ENCODE results near the gene CXXC5. TPM values are rescaled to one million over a fixed set of nuclear protein-coding genes. Genes with fewer than 3 reads are reported as not detected.
A peak's percentile ranks its signal among the peaks of the same experiment; 100 is the strongest.

CXXC5 gene
- total and polyA plus RNA-seq, 2 donors (not counting 1 experiment from before 2014, with no cell fraction given) = 18.6 to 43.9 TPM

DNA sequence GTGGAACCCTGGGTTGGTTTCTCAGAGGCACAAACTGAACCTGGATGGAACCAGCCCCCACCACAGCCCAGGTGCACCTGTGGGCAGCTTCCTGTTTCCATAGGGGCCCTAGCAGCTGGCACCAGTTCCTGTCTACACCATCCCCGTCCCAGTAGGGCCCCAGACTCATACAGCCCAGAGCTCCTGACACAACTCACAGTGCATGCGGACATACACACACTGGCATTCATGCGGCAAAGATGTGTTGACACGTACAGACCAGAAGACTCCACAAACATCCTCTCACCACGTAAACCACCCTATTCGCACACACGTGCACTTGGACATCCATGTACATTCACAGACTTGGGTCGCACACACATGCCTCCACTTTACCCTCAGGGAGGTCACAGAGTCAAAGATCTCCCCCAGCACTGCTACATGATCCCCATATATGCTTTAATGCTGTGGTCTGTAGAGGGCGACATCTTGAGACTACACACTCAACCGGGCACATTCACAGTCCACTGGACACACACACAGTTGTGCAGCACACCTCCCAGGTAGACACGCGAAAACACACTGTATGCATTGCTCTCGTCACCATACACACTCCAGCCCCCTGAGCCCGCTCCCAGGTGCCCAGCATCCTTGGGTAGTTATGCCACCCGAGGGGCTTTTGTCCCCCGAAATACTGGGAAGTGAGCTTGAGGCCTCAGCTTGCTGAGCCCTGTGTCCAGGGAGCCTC is 22.4 kb downstream of the CXXC5 start:
- H3K79me2 ChIP-seq (ENCODE audit: control insufficient read depth, insufficient read depth, low read length) = peaks cover 12% of the 10 kb centered on the region
- no peaks in the 10 kb centered on the region for H3K9me3 ChIP-seq (ENCODE audit: control insufficient read depth, insufficient read depth, low read depth, low read length)
- no peaks in the 10 kb centered on the region for H3K36me3 ChIP-seq (ENCODE audit: control insufficient read depth, insufficient read depth, low read length)
- no peak overlapping the region for H3K9ac ChIP-seq (ENCODE audit: insufficient read depth, low read length)
- H3K27me3 ChIP-seq (ENCODE audit: control insufficient read depth, insufficient read depth, low read length) = no peaks in the 10 kb centered on the region
- H3K4me2 ChIP-seq (ENCODE audit: extremely low read depth, insufficient read depth, low read length) = no peak overlapping the region
- TF ChIP-seq, protein P1, sequence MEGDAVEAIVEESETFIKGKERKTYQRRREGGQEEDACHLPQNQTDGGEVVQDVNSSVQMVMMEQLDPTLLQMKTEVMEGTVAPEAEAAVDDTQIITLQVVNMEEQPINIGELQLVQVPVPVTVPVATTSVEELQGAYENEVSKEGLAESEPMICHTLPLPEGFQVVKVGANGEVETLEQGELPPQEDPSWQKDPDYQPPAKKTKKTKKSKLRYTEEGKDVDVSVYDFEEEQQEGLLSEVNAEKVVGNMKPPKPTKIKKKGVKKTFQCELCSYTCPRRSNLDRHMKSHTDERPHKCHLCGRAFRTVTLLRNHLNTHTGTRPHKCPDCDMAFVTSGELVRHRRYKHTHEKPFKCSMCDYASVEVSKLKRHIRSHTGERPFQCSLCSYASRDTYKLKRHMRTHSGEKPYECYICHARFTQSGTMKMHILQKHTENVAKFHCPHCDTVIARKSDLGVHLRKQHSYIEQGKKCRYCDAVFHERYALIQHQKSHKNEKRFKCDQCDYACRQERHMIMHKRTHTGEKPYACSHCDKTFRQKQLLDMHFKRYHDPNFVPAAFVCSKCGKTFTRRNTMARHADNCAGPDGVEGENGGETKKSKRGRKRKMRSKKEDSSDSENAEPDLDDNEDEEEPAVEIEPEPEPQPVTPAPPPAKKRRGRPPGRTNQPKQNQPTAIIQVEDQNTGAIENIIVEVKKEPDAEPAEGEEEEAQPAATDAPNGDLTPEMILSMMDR (conservative IDR thresholded peaks at IDR 0.05 in 1 of 2, IDR thresholded peaks at IDR 0.05 in 1 of 2; ENCODE audit: low read depth in 1 of 2, low read length in 2 of 2) = peak; percentile 8 to 32
- no peak for TF ChIP-seq EZH2 (IDR thresholded peaks at IDR 0.05; ENCODE audit: low read length, missing control alignments)
- no peak overlapping the region for H3K27ac ChIP-seq (ENCODE audit: insufficient read depth, low read length)
- H4K20me1 ChIP-seq (ENCODE audit: control insufficient read depth, extremely low read depth, insufficient read depth, low read length) = no peaks in the 10 kb centered on the region
- no peak overlapping the region for H2AFZ ChIP-seq (ENCODE audit: low read length)
- peaks cover 17% of the 10 kb centered on the region for H3K4me1 ChIP-seq (ENCODE audit: control insufficient read depth, extremely low read depth, insufficient read depth, low read length)
- peak in 1 of 2 donors; percentile 73 for DNase-seq (ENCODE audit: low read depth in 2 of 2)
- H3K4me3 ChIP-seq (replicated peaks in 1 of 4; ENCODE audit: control extremely low read depth in 1 of 4, insufficient read depth in 1 of 4, low read depth in 3 of 4, low read length in 4 of 4) = no peak overlapping the region

DNA sequence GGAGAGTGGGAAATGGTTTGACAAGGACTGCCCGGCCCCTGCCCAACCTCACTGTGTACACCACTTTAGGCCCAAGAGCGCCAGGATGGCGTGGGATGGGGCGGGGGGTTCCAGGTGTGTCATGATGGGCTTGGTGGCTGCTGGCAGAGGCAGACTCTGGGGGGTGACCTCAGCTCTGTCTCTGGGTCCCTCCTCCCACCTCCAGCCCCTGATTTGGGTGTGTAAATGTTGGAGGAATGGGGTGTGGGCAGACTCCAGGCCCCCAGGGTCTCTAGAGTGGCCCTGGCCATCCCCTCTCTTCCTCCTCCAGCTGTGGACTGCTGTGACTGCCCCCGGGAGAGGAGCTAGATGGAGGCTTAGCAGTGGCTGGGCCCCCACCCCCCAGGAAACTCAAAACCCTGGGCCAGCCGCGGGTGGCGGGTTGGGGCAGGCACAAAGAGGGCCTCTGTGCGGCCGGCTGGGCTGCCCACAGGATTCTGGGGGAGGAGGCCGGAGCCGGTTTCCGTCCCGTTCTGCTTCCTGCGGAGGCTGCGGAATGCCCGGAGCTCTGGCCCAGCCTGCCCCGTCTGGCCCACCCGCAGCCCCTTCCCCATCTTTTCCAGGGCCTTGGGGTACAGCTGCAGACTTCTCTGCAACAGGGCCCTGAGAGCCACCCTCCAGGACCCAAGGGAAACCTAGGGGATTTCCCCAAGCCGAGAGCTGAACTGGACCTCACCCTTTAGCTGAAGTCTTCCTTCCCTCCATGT is 23.1 kb downstream of the CXXC5 start:
- Histone ChIP-seq H3K4me1 (ENCODE audit: control insufficient read depth, extremely low read depth, insufficient read depth, low read length) (peaks cover 17% of the 10 kb centered on the region), H3K9ac (ENCODE audit: insufficient read depth, low read length) (no peak overlapping the region), H3K4me3 (replicated peaks in 1 of 4; ENCODE audit: control extremely low read depth in 1 of 4, insufficient read depth in 1 of 4, low read depth in 3 of 4, low read length in 4 of 4) (no peak overlapping the region), H4K20me1 (ENCODE audit: control insufficient read depth, extremely low read depth, insufficient read depth, low read length) (no peaks in the 10 kb centered on the region), H3K9me3 (ENCODE audit: control insufficient read depth, insufficient read depth, low read depth, low read length) (no peaks in the 10 kb centered on the region), H3K27me3 (ENCODE audit: control insufficient read depth, insufficient read depth, low read length) (no peaks in the 10 kb centered on the region), H3K36me3 (ENCODE audit: control insufficient read depth, insufficient read depth, low read length) (no peaks in the 10 kb centered on the region), H3K27ac (ENCODE audit: insufficient read depth, low read length) (no peak overlapping the region), H3K79me2 (ENCODE audit: control insufficient read depth, insufficient read depth, low read length) (peaks cover 12% of the 10 kb centered on the region), H3K4me2 (ENCODE audit: extremely low read depth, insufficient read depth, low read length) (no peak overlapping the region), H2AFZ (ENCODE audit: low read length) (no peak overlapping the region)
- peak in 1 of 2 donors; percentile 71 for DNase-seq (ENCODE audit: low read depth in 2 of 2)
- TF ChIP-seq, protein P1 (conservative IDR thresholded peaks at IDR 0.05 in 1 of 2, IDR thresholded peaks at IDR 0.05 in 1 of 2; ENCODE audit: low read depth in 1 of 2, low read length in 2 of 2) = no peak
- TF ChIP-seq EZH2 (IDR thresholded peaks at IDR 0.05; ENCODE audit: low read length, missing control alignments) = no peak

DNA sequence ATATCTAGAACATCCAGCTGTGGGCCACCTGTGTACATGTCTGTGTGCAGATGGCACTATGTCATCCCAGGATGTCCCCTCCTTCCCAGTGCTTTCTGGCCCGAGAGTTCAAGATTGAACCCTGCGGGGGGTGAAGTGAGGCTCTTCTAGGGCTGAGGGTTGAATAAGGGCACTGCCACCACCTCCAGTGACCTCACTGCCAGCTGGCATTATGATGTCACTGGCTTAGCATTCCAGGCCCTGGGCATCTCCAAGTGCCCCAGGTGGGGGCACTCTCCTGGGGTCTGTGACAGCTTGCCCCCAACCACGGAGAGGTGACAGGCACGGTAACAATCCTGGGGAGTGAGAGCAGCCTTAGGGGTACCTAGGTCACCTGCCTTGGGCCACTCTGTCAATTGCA is 27.1 kb downstream of the CXXC5 start:
- no peak overlapping the region for H3K9ac ChIP-seq (ENCODE audit: insufficient read depth, low read length)
- H3K27ac ChIP-seq (ENCODE audit: insufficient read depth, low read length) = no peak overlapping the region
- H3K27me3 ChIP-seq (ENCODE audit: control insufficient read depth, insufficient read depth, low read length) = peaks cover 3% of the 10 kb centered on the region
- H4K20me1 ChIP-seq (ENCODE audit: control insufficient read depth, extremely low read depth, insufficient read depth, low read length) = no peaks in the 10 kb centered on the region
- H3K79me2 ChIP-seq (ENCODE audit: control insufficient read depth, insufficient read depth, low read length) = peaks cover 4% of the 10 kb centered on the region
- DNase-seq (ENCODE audit: low read depth in 2 of 2) = no peak
- no peak overlapping the region for H2AFZ ChIP-seq (ENCODE audit: low read length)
- H3K36me3 ChIP-seq (ENCODE audit: control insufficient read depth, insufficient read depth, low read length) = no peaks in the 10 kb centered on the region
- no peak overlapping the region for H3K4me2 ChIP-seq (ENCODE audit: extremely low read depth, insufficient read depth, low read length)
- no peak for TF ChIP-seq EZH2 (IDR thresholded peaks at IDR 0.05; ENCODE audit: low read length, missing control alignments)
- TF ChIP-seq, protein P1 (conservative IDR thresholded peaks at IDR 0.05 in 1 of 2, IDR thresholded peaks at IDR 0.05 in 1 of 2; ENCODE audit: low read depth in 1 of 2, low read length in 2 of 2) = no peak
- no peaks in the 10 kb centered on the region for H3K9me3 ChIP-seq (ENCODE audit: control insufficient read depth, insufficient read depth, low read depth, low read length)
- H3K4me3 ChIP-seq (replicated peaks in 1 of 4; ENCODE audit: control extremely low read depth in 1 of 4, insufficient read depth in 1 of 4, low read depth in 3 of 4, low read length in 4 of 4) = no peak overlapping the region
- peaks cover 6% of the 10 kb centered on the region for H3K4me1 ChIP-seq (ENCODE audit: control insufficient read depth, extremely low read depth, insufficient read depth, low read length)
